ENCODE measurements around the gene CLIP2.
"Not testable (repeated sequence)": the region's sequence is repeated elsewhere in the genome, so short reads cannot be mapped to it uniquely, and the experiment has no call there.

CLIP2 gene

GRCh38 chr7:74380720-74381119 is 91.5 kb downstream of the CLIP2 start:
- Histone ChIP-seq H3K9ac (ENCODE audit: low read depth, low read length) (no peak overlapping the region), H3K27ac (ENCODE audit: low read depth, low read length) (no peak overlapping the region), H3K27me3 (ENCODE audit: insufficient read depth, low read length) (no peaks in the 10 kb centered on the region), H3K9me3 (ENCODE audit: insufficient read depth, low read depth, low read length) (no peaks in the 10 kb centered on the region), H3K4me3 (ENCODE audit: low read length) (no peak overlapping the region), H3K36me3 (ENCODE audit: insufficient read depth, low read length) (peaks cover 20% of the 10 kb centered on the region; the same call in 1 of the 2 replicates), H3K4me1 (ENCODE audit: insufficient read depth, low read length) (no peaks in the 10 kb centered on the region)
- WGBS = 85% methylated on average over 6 of the region's 7 CpGs

GRCh38 chr7:74384086-74384485 is 94.9 kb downstream of the CLIP2 start:
- not testable (repeated sequence) for H3K4me1 ChIP-seq (ENCODE audit: insufficient read depth, low read length); H3K4me3 ChIP-seq (ENCODE audit: low read length); H3K27me3 ChIP-seq (ENCODE audit: insufficient read depth, low read length); H3K27ac ChIP-seq (ENCODE audit: low read depth, low read length); H3K9ac ChIP-seq (ENCODE audit: low read depth, low read length); H3K9me3 ChIP-seq (ENCODE audit: insufficient read depth, low read depth, low read length)
- WGBS = 72% methylated on average over 4 of the region's 4 CpGs
- H3K36me3 ChIP-seq (ENCODE audit: insufficient read depth, low read length) = peaks cover 13% of the 10 kb centered on the region

GRCh38 chr7:74384854-74385253 is 95.6 kb downstream of the CLIP2 start:
- WGBS = 88% methylated on average over 8 of the region's 8 CpGs
- peaks cover 16% of the 10 kb centered on the region for H3K36me3 ChIP-seq (ENCODE audit: insufficient read depth, low read length)
- H3K27me3 ChIP-seq (ENCODE audit: insufficient read depth, low read length) = not testable (repeated sequence)

GRCh38 chr7:74387606-74388005 is 98.4 kb downstream of the CLIP2 start:
- no peaks in the 10 kb centered on the region for H3K27me3 ChIP-seq (ENCODE audit: insufficient read depth, low read length)
- H3K4me1 ChIP-seq (ENCODE audit: insufficient read depth, low read length) = no peaks in the 10 kb centered on the region
- H3K36me3 ChIP-seq (ENCODE audit: insufficient read depth, low read length) = peaks cover 24% of the 10 kb centered on the region
- no peaks in the 10 kb centered on the region for H3K9me3 ChIP-seq (ENCODE audit: insufficient read depth, low read depth, low read length)
- H3K27ac ChIP-seq (ENCODE audit: low read depth, low read length) = no peak overlapping the region
- H3K9ac ChIP-seq (ENCODE audit: low read depth, low read length) = no peak overlapping the region
- 92% methylated on average over 9 of the region's 9 CpGs for WGBS
- no peak overlapping the region for H3K4me3 ChIP-seq (ENCODE audit: low read length)

More at GRCh38 chr7:74384854-74385253, 95.6 kb downstream of the CLIP2 start:
- H3K9me3 ChIP-seq (ENCODE audit: insufficient read depth, low read depth, low read length); H3K4me3 ChIP-seq (ENCODE audit: low read length); H3K4me1 ChIP-seq (ENCODE audit: insufficient read depth, low read length); H3K9ac ChIP-seq (ENCODE audit: low read depth, low read length); H3K27ac ChIP-seq (ENCODE audit: low read depth, low read length): not testable (repeated sequence)

GRCh38 chr7:74388880-74389415 is 99.7 kb downstream of the CLIP2 start:
- Histone ChIP-seq H3K27me3 (ENCODE audit: insufficient read depth, low read length) (no peaks in the 10 kb centered on the region), H3K4me3 (ENCODE audit: low read length) (no peak overlapping the region), H3K27ac (ENCODE audit: low read depth, low read length) (no peak overlapping the region), H3K36me3 (ENCODE audit: insufficient read depth, low read length) (peaks cover 20% of the 10 kb centered on the region), H3K9ac (ENCODE audit: low read depth, low read length) (no peak overlapping the region), H3K4me1 (ENCODE audit: insufficient read depth, low read length) (no peaks in the 10 kb centered on the region), H3K9me3 (ENCODE audit: insufficient read depth, low read depth, low read length) (no peaks in the 10 kb centered on the region)
- WGBS = 97% methylated on average over 21 of the region's 21 CpGs

GRCh38 chr7:74393722-74394121 is 104.5 kb downstream of the CLIP2 start:
- H3K36me3 ChIP-seq (ENCODE audit: insufficient read depth, low read length) = peaks cover 29% of the 10 kb centered on the region
- WGBS = 66% methylated on average over 6 of the region's 6 CpGs
- not testable (repeated sequence) for H3K9ac ChIP-seq (ENCODE audit: low read depth, low read length)

GRCh38 chr7:74394601-74395000 is 105.4 kb downstream of the CLIP2 start:
- not testable (repeated sequence) for H3K9ac ChIP-seq (ENCODE audit: low read depth, low read length); H3K4me1 ChIP-seq (ENCODE audit: insufficient read depth, low read length); H3K27me3 ChIP-seq (ENCODE audit: insufficient read depth, low read length); H3K9me3 ChIP-seq (ENCODE audit: insufficient read depth, low read depth, low read length); H3K27ac ChIP-seq (ENCODE audit: low read depth, low read length); H3K4me3 ChIP-seq (ENCODE audit: low read length)
- WGBS = 70% methylated on average over 3 of the region's 3 CpGs
- H3K36me3 ChIP-seq (ENCODE audit: insufficient read depth, low read length) = peaks cover 25% of the 10 kb centered on the region

More at GRCh38 chr7:74393722-74394121, 104.5 kb downstream of the CLIP2 start:
- H3K27ac ChIP-seq (ENCODE audit: low read depth, low read length); H3K9me3 ChIP-seq (ENCODE audit: insufficient read depth, low read depth, low read length); H3K4me1 ChIP-seq (ENCODE audit: insufficient read depth, low read length); H3K27me3 ChIP-seq (ENCODE audit: insufficient read depth, low read length); H3K4me3 ChIP-seq (ENCODE audit: low read length): not testable (repeated sequence)

GRCh38 chr7:74395745-74396311 is 106.6 kb downstream of the CLIP2 start:
- no peaks in the 10 kb centered on the region for H3K4me1 ChIP-seq (ENCODE audit: insufficient read depth, low read length)
- H3K36me3 ChIP-seq (ENCODE audit: insufficient read depth, low read length) = peaks cover 28% of the 10 kb centered on the region
- WGBS = 80% methylated on average over 4 of the region's 4 CpGs
- H3K27me3 ChIP-seq (ENCODE audit: insufficient read depth, low read length) = no peaks in the 10 kb centered on the region
- H3K9ac ChIP-seq (ENCODE audit: low read depth, low read length) = no peak overlapping the region
- H3K27ac ChIP-seq (ENCODE audit: low read depth, low read length) = no peak overlapping the region
- no peak overlapping the region for H3K4me3 ChIP-seq (ENCODE audit: low read length)
- H3K9me3 ChIP-seq (ENCODE audit: insufficient read depth, low read depth, low read length) = no peaks in the 10 kb centered on the region

- no peak overlapping the region for H3K27ac ChIP-seq (ENCODE audit: low read depth, low read length)
Observed at GRCh38 chr7:74396993-74397392, 107.8 kb downstream of the CLIP2 start.

GRCh38 chr7:74398426-74398825 is 109.2 kb downstream of the CLIP2 start:
- Histone ChIP-seq H3K36me3 (ENCODE audit: insufficient read depth, low read length) (peaks cover 28% of the 10 kb centered on the region), H3K4me3 (ENCODE audit: low read length) (no peak overlapping the region), H3K4me1 (ENCODE audit: insufficient read depth, low read length) (no peaks in the 10 kb centered on the region), H3K27me3 (ENCODE audit: insufficient read depth, low read length) (no peaks in the 10 kb centered on the region), H3K27ac (ENCODE audit: low read depth, low read length) (no peak overlapping the region), H3K9ac (ENCODE audit: low read depth, low read length) (no peak overlapping the region), H3K9me3 (ENCODE audit: insufficient read depth, low read depth, low read length) (no peaks in the 10 kb centered on the region)
- WGBS = 94% methylated on average over 8 of the region's 8 CpGs

More at GRCh38 chr7:74396993-74397392, 107.8 kb downstream of the CLIP2 start:
- H3K4me1 ChIP-seq (ENCODE audit: insufficient read depth, low read length) = no peaks in the 10 kb centered on the region
- no peaks in the 10 kb centered on the region for H3K9me3 ChIP-seq (ENCODE audit: insufficient read depth, low read depth, low read length)
- peaks cover 24% of the 10 kb centered on the region for H3K36me3 ChIP-seq (ENCODE audit: insufficient read depth, low read length)
- H3K27me3 ChIP-seq (ENCODE audit: insufficient read depth, low read length) = no peaks in the 10 kb centered on the region
- H3K9ac ChIP-seq (ENCODE audit: low read depth, low read length) = no peak overlapping the region
- no peak overlapping the region for H3K4me3 ChIP-seq (ENCODE audit: low read length)
- WGBS = 96% methylated on average over 11 of the region's 11 CpGs

GRCh38 chr7:74399006-74399405 is 109.8 kb downstream of the CLIP2 start:
- Histone ChIP-seq H3K36me3 (ENCODE audit: insufficient read depth, low read length) (peaks cover 30% of the 10 kb centered on the region), H3K9ac (ENCODE audit: low read depth, low read length) (no peak overlapping the region), H3K4me1 (ENCODE audit: insufficient read depth, low read length) (no peaks in the 10 kb centered on the region), H3K4me3 (ENCODE audit: low read length) (no peak overlapping the region), H3K9me3 (ENCODE audit: insufficient read depth, low read depth, low read length) (no peaks in the 10 kb centered on the region), H3K27ac (ENCODE audit: low read depth, low read length) (no peak overlapping the region), H3K27me3 (ENCODE audit: insufficient read depth, low read length) (no peaks in the 10 kb centered on the region)
- 96% methylated on average over 6 of the region's 6 CpGs for WGBS

All from HUES64 (cell line).